ENCODE measurements around the gene CYP4A22. TPM values are rescaled to one million over a fixed set of nuclear protein-coding genes. Genes with fewer than 3 reads are reported as not detected.
"Not testable (repeated sequence)": the region's sequence is repeated elsewhere in the genome, so short reads cannot be mapped to it uniquely, and the experiment has no call there.

Gene CYP4A22
- total RNA-seq, 4 donors from 2014 or later: 0.38 TPM; not detected in 3

DNA sequence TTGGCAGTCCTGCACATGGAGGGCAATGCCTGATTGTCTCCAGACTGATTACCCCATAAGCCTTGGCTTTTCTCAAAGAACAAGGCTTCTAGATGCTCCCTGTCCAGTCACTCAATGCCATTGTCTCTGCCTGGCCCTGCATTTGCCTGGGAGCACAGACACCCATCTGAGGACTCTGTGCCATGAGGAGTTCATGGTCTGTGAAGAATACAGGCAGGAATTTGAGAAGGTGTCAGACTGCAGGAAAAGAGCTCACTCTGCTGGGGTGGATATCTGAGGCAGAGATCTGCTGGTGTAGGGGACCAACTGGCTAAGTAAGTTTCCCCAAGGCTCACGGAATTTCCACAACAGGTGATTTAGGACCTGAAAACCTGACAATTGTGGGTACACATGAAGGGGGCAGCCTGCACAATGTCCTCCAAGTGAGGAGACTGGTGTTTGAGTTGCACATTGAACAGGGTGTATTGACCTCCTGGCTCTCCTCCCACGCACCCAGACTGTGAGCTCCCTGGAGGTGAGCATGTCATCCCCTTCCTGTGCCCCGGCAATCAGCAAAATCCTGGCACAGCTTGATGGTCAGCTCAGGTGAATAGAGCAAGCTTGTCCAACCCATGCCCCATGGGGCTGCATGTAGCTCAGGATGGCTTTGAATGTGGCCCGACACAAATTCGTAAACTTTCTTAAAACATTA lies 829 bp downstream of the CYP4A22 start:
- DNase-seq: no peak
- Histone ChIP-seq H3K9me3 (no peaks in the 10 kb centered on the region), H3K36me3 (no peaks in the 10 kb centered on the region), H3K27me3 (peaks cover 0 to 7% (median 0%) of the 10 kb centered on the region in 4 donors), H3K27ac (no peak overlapping the region), H3K4me1 (no peaks in the 10 kb centered on the region), H3K4me3 (no peak overlapping the region)
- 83 to 97% methylated on average over 4 to 5 of the region's 5 CpGs for WGBS, 2 donors
- intact Hi-C loops (cut with DNase I): loop anchor here (5.0 kb wide), 1 partner anchor 196 kb away; the partner anchor contains the start of gene CYP4A11
- TF ChIP-seq, protein P1, sequence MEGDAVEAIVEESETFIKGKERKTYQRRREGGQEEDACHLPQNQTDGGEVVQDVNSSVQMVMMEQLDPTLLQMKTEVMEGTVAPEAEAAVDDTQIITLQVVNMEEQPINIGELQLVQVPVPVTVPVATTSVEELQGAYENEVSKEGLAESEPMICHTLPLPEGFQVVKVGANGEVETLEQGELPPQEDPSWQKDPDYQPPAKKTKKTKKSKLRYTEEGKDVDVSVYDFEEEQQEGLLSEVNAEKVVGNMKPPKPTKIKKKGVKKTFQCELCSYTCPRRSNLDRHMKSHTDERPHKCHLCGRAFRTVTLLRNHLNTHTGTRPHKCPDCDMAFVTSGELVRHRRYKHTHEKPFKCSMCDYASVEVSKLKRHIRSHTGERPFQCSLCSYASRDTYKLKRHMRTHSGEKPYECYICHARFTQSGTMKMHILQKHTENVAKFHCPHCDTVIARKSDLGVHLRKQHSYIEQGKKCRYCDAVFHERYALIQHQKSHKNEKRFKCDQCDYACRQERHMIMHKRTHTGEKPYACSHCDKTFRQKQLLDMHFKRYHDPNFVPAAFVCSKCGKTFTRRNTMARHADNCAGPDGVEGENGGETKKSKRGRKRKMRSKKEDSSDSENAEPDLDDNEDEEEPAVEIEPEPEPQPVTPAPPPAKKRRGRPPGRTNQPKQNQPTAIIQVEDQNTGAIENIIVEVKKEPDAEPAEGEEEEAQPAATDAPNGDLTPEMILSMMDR (IDR thresholded peaks at IDR 0.05): no peak
- no peak for TF ChIP-seq POLR2A (IDR thresholded peaks at IDR 0.05)

DNA sequence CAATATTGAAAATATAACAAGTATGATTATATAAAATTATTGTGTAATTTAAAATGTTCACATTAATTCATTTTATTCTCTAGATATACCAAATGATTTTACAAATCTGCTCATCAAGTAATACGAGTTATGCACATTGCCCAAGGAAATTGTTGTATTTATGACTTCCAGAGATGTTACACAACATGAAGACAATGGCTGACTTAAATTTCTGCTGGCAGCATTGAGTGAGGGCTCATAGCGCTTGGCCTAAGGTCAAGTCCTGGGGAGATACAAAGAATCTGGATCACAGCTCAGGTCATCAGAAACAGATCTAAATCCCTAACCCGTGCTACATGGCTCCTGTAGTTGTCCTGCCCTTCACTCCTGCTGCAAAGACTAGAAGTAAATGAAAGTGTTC lies 3.1 kb downstream of the CYP4A22 start:
- H3K27me3 ChIP-seq; H3K36me3 ChIP-seq; H3K27ac ChIP-seq; H3K9me3 ChIP-seq; H3K4me3 ChIP-seq; H3K4me1 ChIP-seq; DNase-seq; intact Hi-C loops (cut with DNase I): not testable (repeated sequence)
- 48 to 55% methylated on average over 3 of the region's 3 CpGs for WGBS, 2 donors

DNA sequence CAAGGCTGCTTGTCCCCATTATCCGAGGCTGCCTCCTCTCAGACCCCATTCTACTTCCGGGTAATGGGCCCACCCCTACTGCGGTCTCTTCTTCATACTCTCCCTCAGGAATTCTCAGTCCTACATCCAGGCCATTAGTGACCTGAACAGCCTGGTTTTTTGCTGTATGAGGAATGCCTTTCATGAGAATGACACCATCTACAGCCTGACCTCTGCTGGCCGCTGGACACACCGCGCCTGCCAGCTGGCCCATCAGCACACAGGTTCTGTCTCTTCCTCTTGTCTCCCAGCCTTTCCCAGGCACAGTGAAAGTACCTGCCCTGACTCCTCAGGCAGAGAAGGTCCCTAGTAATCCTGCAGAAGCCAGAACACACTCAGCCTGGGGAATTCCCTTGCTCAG lies 6.4 kb downstream of the CYP4A22 start:
- DNase-seq; H3K4me3 ChIP-seq; intact Hi-C loops (cut with DNase I): not testable (repeated sequence)

DNA sequence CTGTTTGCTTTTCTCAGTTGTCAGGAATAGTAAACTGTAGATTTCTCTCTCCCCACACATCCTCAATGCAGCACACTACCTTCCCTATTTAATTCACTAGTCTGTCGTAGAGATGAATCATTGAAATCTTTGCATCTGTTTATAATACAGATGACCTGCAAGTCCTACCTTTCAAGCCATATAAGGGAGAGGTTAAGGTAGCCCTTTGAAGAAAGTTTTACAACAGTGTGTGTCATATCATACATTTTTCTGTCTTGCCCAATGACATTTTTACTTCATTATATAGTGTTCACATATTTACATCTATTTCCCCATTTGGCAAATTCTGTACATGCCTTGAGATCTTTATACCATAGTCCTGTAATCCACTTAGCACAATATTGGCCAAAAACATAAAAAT lies 9.3 kb downstream of the CYP4A22 start:
- H3K27ac ChIP-seq; H3K4me3 ChIP-seq; H3K36me3 ChIP-seq; DNase-seq; H3K9me3 ChIP-seq; intact Hi-C loops (cut with DNase I); H3K4me1 ChIP-seq; H3K27me3 ChIP-seq: not testable (repeated sequence)
- WGBS, 2 donors: 0 to 18% methylated on average over 1 of the region's 1 CpG

More for the DNA sequence above, 6.4 kb downstream of the CYP4A22 start:
- H3K4me1 ChIP-seq, H3K9me3 ChIP-seq, H3K27ac ChIP-seq, H3K27me3 ChIP-seq, H3K36me3 ChIP-seq: not testable (repeated sequence)
- 63 to 67% methylated on average over 4 to 6 of the region's 6 CpGs for WGBS, 2 donors
- TF ChIP-seq, protein P1 (IDR thresholded peaks at IDR 0.05): peak in 1 of 6 experiments; percentile 7

DNA sequence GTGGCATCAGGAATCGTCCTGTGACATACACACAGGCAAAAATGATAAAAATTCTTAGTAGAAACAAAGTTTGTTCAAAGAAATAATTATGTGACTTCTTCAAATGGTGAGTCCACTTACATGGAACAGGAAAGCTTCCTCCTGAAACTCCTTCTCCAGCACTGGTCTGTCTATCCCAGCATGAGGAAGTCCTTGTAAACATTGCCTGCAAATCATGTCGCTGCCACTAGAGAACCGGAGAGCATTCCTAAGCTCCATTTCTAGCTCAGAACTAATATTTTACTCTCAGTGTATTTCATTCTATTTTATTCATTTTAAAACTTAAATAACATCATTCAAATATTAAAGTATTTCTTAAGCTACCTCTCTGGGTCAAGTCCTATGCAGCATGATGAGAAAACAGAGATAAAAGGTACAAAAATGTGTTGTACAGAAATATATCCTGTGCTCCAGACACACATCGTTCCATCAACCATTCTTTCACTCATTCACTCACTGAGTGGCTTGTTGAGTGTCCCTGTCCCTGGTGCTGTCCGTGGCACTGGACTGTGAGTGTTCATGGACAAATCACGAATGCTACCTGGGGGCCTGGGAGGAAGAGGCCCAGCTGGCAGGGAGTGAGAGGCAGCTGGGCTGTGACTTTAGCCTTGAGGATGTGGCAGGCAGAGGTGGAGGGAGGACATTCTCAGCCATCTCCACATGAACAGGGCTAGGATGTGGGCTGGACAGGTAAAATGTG lies 10.0 kb downstream of the CYP4A22 start:
- intact Hi-C loops (cut with DNase I): no loop called here
- TF ChIP-seq, protein P1 (IDR thresholded peaks at IDR 0.05): no peak
- TF ChIP-seq POLR2A (IDR thresholded peaks at IDR 0.05): no peak
- DNase-seq: no peak
- no peaks in the 10 kb centered on the region for H3K9me3 ChIP-seq
- no peak overlapping the region for H3K27ac ChIP-seq
- H3K27me3 ChIP-seq: peaks cover 0 to 10% (median 0%) of the 10 kb centered on the region in 4 donors
- H3K36me3 ChIP-seq: no peaks in the 10 kb centered on the region
- H3K4me3 ChIP-seq: no peak overlapping the region
- WGBS, 2 donors: 40 to 45% methylated on average over 5 of the region's 6 CpGs
- H3K4me1 ChIP-seq: no peaks in the 10 kb centered on the region

DNA sequence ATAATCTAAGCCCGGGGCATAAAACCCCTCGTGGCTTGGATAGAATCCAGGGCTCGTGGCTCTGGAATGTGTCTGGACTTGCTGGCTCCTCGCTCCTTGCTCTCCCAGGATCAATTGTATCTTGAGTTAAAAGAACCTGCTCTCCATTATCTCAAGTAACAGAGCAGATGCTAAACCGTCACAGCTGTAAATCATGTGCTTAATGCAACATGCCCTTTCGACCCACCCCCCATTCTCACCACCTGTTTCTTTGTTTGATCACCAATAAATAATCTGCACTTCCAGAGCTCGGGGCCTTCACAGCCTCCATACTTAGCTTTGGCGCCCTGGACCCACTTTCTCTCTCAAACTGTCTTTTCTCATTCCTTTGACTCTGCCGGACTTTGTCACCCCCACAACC lies 11.9 kb downstream of the CYP4A22 start:
- DNase-seq; H3K9me3 ChIP-seq; H3K36me3 ChIP-seq; H3K4me3 ChIP-seq; intact Hi-C loops (cut with DNase I); H3K27ac ChIP-seq; H3K4me1 ChIP-seq: not testable (repeated sequence)
- peaks cover 0 to 19% (median 0%) of the 10 kb centered on the region in 4 donors for H3K27me3 ChIP-seq
- WGBS, 2 donors: 50 to 58% methylated on average over 5 to 6 of the region's 9 CpGs

DNA sequence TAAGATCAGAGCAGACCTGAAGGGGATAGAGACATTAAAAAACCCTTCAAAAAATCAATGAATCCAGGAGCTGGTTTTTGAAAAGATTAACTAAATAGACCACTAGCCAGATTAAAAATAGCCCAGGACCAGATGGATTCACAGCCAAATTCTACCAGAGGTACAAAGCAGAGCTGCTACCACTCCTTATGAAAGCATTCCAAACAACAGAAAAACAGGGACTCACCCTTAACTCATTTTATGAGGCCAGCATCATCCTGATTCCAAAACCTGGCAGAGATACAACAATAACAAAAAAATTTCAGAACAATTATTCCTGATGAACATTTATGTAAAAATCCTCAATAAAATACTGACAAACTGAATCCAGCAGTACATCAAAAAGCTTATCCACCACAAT lies 19.2 kb downstream of the CYP4A22 start:
- intact Hi-C loops (cut with DNase I); DNase-seq: not testable (repeated sequence)
- peaks cover 0 to 13% (median 1%) of the 10 kb centered on the region in 4 donors for H3K27me3 ChIP-seq

DNA sequence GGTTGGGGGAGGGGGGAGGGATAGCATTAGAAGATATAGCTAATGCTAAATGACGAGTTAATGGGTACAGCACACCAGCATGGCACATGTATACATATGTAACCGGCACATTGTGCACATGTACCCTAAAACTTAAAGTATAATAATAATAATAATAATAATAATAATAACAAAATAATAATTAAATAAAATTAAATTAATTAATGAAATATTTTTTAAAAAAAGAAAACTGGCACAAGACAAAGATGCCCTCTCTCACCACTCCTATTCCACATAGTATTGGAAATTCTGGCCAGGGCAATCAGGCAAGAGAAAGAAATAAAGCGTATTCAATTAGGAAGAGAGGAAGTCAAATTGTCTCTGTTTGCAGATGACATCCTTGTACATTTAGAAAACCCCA lies 20.7 kb downstream of the CYP4A22 start:
- DNase-seq; H3K27ac ChIP-seq; H3K9me3 ChIP-seq; H3K4me1 ChIP-seq; H3K36me3 ChIP-seq; intact Hi-C loops (cut with DNase I); H3K4me3 ChIP-seq: not testable (repeated sequence)
- 77 to 87% methylated on average over 3 of the region's 3 CpGs for WGBS, 2 donors
- H3K27me3 ChIP-seq: peaks cover 0 to 10% (median 1%) of the 10 kb centered on the region in 4 donors

More for the DNA sequence above, 19.2 kb downstream of the CYP4A22 start:
- H3K4me1 ChIP-seq, H3K27ac ChIP-seq, H3K36me3 ChIP-seq, H3K4me3 ChIP-seq, H3K9me3 ChIP-seq: not testable (repeated sequence)

All from esophagus squamous epithelium (tissue), 5 donors.